MM.1S (cell line): ENCODE measurements around the gene EHBP1.

ENCODE experiments used
- DNase-seq: peaks from one replicate; pipeline ENCODE4 v3.0.0-alpha.2; 2015
- H2AFZ ChIP-seq: fragments of 300-600 bp; sonication (generic); 2 replicates; pipeline ENCODE4 v1.6.0; 2016; ENCODE audit warnings: antibody characterized with exemption, low read length
- H3F3A ChIP-seq: fragments of 300-600 bp; sonication (generic); 2 replicates; pipeline ENCODE4 v1.6.1; 2016; ENCODE audit warnings: mild to moderate bottlenecking, antibody characterized with exemption, low read length, moderate library complexity, mixed read lengths; ENCODE audit not compliant: insufficient read depth
- H3K27ac ChIP-seq: fragments of 300-600 bp; sonication (generic); 2 replicates; pipeline ENCODE4 v1.5.1; 2016; ENCODE audit warnings: mild to moderate bottlenecking, low read length
- H3K27me3 ChIP-seq: fragments of 300-600 bp; sonication (generic); replicated peaks from 2 replicates; pipeline ENCODE4 v1.6.0; 2016; ENCODE audit warnings: low read length; ENCODE audit not compliant: insufficient read depth
- H3K36me3 ChIP-seq: fragments of 300-600 bp; sonication (generic); replicated peaks from 2 replicates; pipeline ENCODE4 v1.6.1; 2016; ENCODE audit warnings: mild to moderate bottlenecking, low read length, mixed read lengths; ENCODE audit not compliant: insufficient read depth
- H3K4me1 ChIP-seq: fragments of 300-600 bp; sonication (generic); 2 replicates; pipeline ENCODE4 v1.6.1; 2016; ENCODE audit warnings: low read length, mixed read lengths
- H3K4me2 ChIP-seq: fragments of 300-600 bp; sonication (generic); 2 replicates; pipeline ENCODE4 v1.6.0; 2016; ENCODE audit warnings: low read depth, low read length
- H3K4me3 ChIP-seq: fragments of 300-600 bp; sonication (generic); 2 replicates; pipeline ENCODE4 v1.5.1; 2016; ENCODE audit warnings: low read length, mixed read lengths
- H3K79me2 ChIP-seq: fragments of 300-600 bp; sonication (generic); 2 replicates; pipeline ENCODE4 v1.6.1; 2016; ENCODE audit warnings: mixed run types, low read length, mixed read lengths
- H3K9ac ChIP-seq: fragments of 300-600 bp; sonication (generic); 2 replicates; pipeline ENCODE4 v1.6.1; 2016; ENCODE audit warnings: low read length, mixed read lengths
- H3K9me2 ChIP-seq: fragments of 300-600 bp; sonication (generic); replicated peaks from 2 replicates; pipeline ENCODE4 v1.6.1; 2016; ENCODE audit warnings: mild to moderate bottlenecking, low read length, mixed read lengths; ENCODE audit not compliant: insufficient read depth
- H3K9me3 ChIP-seq: fragments of 300-600 bp; sonication (generic); replicated peaks from 2 replicates; pipeline ENCODE4 v1.6.1; 2016; ENCODE audit warnings: mild to moderate bottlenecking, low read length, mixed read lengths; ENCODE audit not compliant: insufficient read depth
- H4K20me1 ChIP-seq: fragments of 300-600 bp; sonication (generic); 2 replicates; pipeline ENCODE4 v1.6.1; 2016; ENCODE audit warnings: mild to moderate bottlenecking, low read length, moderate library complexity, mixed read lengths; ENCODE audit not compliant: insufficient read depth
- CTCF ChIP-seq: fragments of 300-600 bp; sonication (generic); IDR thresholded peaks from 2 replicates; pipeline ENCODE4 v1.5.1; 2016; ENCODE audit warnings: antibody characterized with exemption, low read length, mixed read lengths
- EZH2 ChIP-seq: fragments of 300-600 bp; sonication (generic); optimal IDR thresholded peaks from 2 replicates; pipeline ENCODE3; 2017; ENCODE audit warnings: low read depth, mild to moderate bottlenecking, antibody characterized with exemption, low read length, mixed read lengths
- EZH2phosphoT487 ChIP-seq: fragments of 300-600 bp; sonication (generic); IDR thresholded peaks from 2 replicates; pipeline ENCODE4 v1.6.1; 2018; ENCODE audit warnings: antibody characterized with exemption, low read length

Gene EHBP1

GRCh38 chr2:62883629-62884028, 178.1 kb downstream of the EHBP1 start:
- TF ChIP-seq CTCF (no peak), EZH2 (no peak), EZH2phosphoT487 (no peak)
- Histone ChIP-seq H3K9ac (no peak overlapping the region), H3K4me1 (no peaks in the 10 kb centered on the region), H2AFZ (no peak overlapping the region), H3K79me2 (no peaks in the 10 kb centered on the region), H3K9me2 (no peaks in the 10 kb centered on the region), H3K4me3 (no peak overlapping the region), H3F3A (no peaks in the 10 kb centered on the region), H3K9me3 (no peaks in the 10 kb centered on the region), H4K20me1 (no peaks in the 10 kb centered on the region), H3K27me3 (no peaks in the 10 kb centered on the region), H3K36me3 (no peaks in the 10 kb centered on the region), H3K4me2 (no peak overlapping the region), H3K27ac (no peak overlapping the region)
- DNase-seq, result no peak

- no peaks in the 10 kb centered on the region for H4K20me1 ChIP-seq
- no peaks in the 10 kb centered on the region for H3F3A ChIP-seq
- H3K9me2 ChIP-seq, result no peaks in the 10 kb centered on the region
- H3K27me3 ChIP-seq, result no peaks in the 10 kb centered on the region
- TF ChIP-seq CTCF (no peak), EZH2phosphoT487 (no peak), EZH2 (no peak)
- no peaks in the 10 kb centered on the region for H3K36me3 ChIP-seq
- H2AFZ ChIP-seq, result no peak overlapping the region
- H3K9ac ChIP-seq, result no peak overlapping the region
- H3K4me1 ChIP-seq, result no peaks in the 10 kb centered on the region
- H3K27ac ChIP-seq, result no peak overlapping the region
- H3K79me2 ChIP-seq, result no peaks in the 10 kb centered on the region
- H3K9me3 ChIP-seq, result no peaks in the 10 kb centered on the region
- no peak overlapping the region for H3K4me2 ChIP-seq
- H3K4me3 ChIP-seq, result no peak overlapping the region
- DNase-seq, result no peak
Measured at GRCh38 chr2:62884086-62884485, 178.6 kb downstream of the EHBP1 start.

- no peak overlapping the region for H3K4me3 ChIP-seq
- no peaks in the 10 kb centered on the region for H4K20me1 ChIP-seq
- H3K4me1 ChIP-seq, result no peaks in the 10 kb centered on the region
- H3K27ac ChIP-seq, result no peak overlapping the region
- H3K27me3 ChIP-seq, result no peaks in the 10 kb centered on the region
- H3K9me3 ChIP-seq, result no peaks in the 10 kb centered on the region
- no peak overlapping the region for H2AFZ ChIP-seq
- no peak for DNase-seq
- TF ChIP-seq EZH2phosphoT487 (no peak), CTCF (no peak), EZH2 (no peak)
- H3K36me3 ChIP-seq, result no peaks in the 10 kb centered on the region
- no peak overlapping the region for H3K4me2 ChIP-seq
- H3K9me2 ChIP-seq, result no peaks in the 10 kb centered on the region
- H3F3A ChIP-seq, result no peaks in the 10 kb centered on the region
- no peaks in the 10 kb centered on the region for H3K79me2 ChIP-seq
- no peak overlapping the region for H3K9ac ChIP-seq
Measured at GRCh38 chr2:62884514-62884913, 179.0 kb downstream of the EHBP1 start.
